Activated naive CD8-positive, alpha-beta T cell (primary cell): Measurements from ENCODE around the gene CAPN15.

Experiments
- H3K27ac Mint-ChIP-seq: one replicate; pipeline ENCODE4 v1.8.0; 2021; ENCODE audit warnings: mixed read lengths
- H3K27me3 Mint-ChIP-seq: one replicate; pipeline ENCODE4 v1.8.0; 2021; ENCODE audit warnings: mixed read lengths
- H3K36me3 Mint-ChIP-seq: one replicate; pipeline ENCODE4 v1.8.0; 2021; ENCODE audit warnings: mixed read lengths
- H3K4me1 Mint-ChIP-seq: one replicate; pipeline ENCODE4 v1.8.0; 2021; ENCODE audit warnings: low read depth, mixed read lengths
- H3K4me3 Mint-ChIP-seq: one replicate; pipeline ENCODE4 v1.8.0; 2021; ENCODE audit warnings: mild to moderate bottlenecking, mixed read lengths
- H3K9me3 Mint-ChIP-seq: one replicate; pipeline ENCODE4 v1.8.0; 2021; ENCODE audit warnings: low read depth, mixed read lengths

Gene CAPN15

DNA sequence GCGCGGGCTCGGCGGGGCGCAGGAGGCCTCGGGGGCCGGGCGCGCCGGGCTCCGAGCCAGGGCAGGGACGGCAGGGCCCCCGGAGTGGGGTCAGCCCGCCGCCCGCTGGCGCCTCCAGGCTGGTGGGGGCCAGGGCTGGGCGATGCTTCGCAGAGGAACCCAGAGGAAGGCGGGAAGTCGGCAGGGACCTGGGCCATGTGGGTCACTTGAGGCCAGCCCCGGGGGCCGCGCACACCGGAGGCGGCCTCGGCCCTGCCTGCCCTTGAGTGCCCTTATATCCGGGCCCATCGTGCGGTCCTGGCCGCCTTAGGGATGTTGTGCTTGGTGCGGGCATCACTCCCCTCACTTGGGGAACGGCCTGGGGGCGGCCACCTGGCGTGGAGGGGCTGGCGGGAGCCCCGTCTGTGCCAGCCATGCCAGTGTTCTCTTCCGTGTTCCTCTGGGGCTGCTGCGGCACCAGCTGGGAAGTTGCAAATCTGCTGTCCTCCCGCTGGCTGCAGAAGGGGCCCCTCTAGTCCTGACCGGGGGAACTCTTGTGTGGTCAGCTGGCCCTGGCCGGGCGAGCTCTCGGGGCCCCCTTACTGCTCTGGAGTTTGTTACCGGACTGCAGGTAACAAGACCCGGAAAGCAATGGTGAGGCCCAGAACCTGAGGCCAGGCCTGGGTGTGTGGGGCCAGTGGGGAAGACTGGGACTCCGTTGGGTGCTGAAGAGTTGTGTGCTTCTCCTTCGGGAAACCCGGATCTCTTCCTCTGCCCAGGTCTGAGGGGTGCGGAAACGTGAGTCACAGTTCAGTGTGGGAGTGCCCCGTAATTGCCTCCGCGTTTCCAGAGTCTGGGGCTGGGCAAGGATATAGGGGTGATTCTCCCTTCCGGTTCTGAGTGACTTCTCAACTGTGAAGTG, 849 bp downstream of the CAPN15 start:
- no peaks in the 10 kb centered on the region for H3K27me3 Mint-ChIP-seq
- peak overlapping the region; percentile 94 for H3K4me3 Mint-ChIP-seq
- H3K4me1 Mint-ChIP-seq: peaks cover 17% of the 10 kb centered on the region
- H3K27ac Mint-ChIP-seq: peak overlapping the region; percentile 92
- no peaks in the 10 kb centered on the region for H3K9me3 Mint-ChIP-seq
- H3K36me3 Mint-ChIP-seq: peaks cover 2% of the 10 kb centered on the region

DNA sequence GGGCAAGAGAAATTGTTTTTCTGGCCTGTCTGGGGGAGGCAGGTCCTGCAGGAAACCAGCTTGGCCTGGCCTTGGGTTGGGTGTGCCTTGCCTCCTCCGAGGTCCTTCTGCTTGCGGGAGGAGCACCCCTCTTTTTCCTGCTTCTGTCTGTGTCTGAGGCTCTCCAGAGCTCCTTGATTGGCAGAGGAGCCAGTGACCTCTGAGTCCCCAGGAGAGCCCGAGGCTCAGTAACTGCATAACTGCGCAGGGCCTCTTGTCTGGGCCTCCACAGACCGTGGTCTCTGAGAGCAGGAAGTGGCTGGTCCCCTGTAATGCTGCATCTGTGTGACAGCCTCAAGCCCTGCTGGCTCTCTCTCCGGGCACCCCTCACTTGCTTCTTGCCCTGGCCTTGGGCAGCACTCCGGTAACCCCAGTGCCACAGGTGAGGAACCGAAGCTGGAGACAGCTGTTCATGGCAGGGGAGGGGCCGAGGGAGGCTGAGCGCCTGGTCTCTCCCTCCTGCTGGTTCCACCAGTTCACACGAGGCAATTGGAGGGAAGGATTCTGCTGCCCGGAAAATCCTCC, 1.6 kb downstream of the CAPN15 start:
- H3K4me1 Mint-ChIP-seq: peaks cover 17% of the 10 kb centered on the region

DNA sequence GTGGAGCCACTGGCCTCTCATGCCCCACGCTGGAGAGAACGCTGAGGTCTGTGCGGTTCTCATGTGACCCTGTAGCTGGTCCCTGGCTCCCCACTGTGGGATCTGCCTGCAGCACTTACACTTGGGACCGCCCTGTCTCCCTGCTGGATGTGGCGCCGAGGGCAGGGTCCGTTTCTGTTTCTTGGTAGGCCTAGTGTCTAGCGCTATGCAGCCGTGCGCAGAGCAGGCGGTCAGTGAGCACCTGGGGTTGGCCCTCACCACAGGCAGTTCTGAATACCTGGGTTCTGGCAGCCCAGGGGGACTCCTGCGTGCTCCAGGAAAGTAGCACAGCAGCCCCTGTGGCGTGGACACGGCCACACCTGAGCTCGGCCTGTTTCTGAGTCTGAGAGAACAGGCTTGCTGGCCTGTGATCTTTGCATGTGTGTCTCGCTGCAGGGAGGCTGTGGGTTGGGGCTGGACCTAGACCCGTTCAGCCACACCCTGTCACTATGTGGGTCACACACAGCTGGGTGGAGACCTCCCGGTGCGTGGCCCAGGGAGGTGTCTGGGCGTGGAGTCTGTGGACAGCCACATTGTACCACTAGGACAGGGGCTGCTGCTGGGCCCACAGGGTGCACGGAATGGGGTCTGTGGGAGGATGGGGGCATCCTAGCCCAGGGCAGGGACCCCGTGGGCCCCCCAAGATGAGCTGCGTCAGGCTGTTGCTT, 2.8 kb downstream of the CAPN15 start:
- Mint-ChIP-seq H3K27ac (peak overlapping the region; percentile 16), H3K36me3 (peaks cover 2% of the 10 kb centered on the region), H3K4me3 (peak overlapping the region; percentile 94), H3K27me3 (no peaks in the 10 kb centered on the region), H3K4me1 (peaks cover 13% of the 10 kb centered on the region), H3K9me3 (no peaks in the 10 kb centered on the region)

More for the DNA sequence above, 1.6 kb downstream of the CAPN15 start:
- H3K4me3 Mint-ChIP-seq: peak overlapping the region; percentile 94
- no peaks in the 10 kb centered on the region for H3K27me3 Mint-ChIP-seq
- peak overlapping the region; percentile 92 for H3K27ac Mint-ChIP-seq
- no peaks in the 10 kb centered on the region for H3K9me3 Mint-ChIP-seq
- peaks cover 2% of the 10 kb centered on the region for H3K36me3 Mint-ChIP-seq

DNA sequence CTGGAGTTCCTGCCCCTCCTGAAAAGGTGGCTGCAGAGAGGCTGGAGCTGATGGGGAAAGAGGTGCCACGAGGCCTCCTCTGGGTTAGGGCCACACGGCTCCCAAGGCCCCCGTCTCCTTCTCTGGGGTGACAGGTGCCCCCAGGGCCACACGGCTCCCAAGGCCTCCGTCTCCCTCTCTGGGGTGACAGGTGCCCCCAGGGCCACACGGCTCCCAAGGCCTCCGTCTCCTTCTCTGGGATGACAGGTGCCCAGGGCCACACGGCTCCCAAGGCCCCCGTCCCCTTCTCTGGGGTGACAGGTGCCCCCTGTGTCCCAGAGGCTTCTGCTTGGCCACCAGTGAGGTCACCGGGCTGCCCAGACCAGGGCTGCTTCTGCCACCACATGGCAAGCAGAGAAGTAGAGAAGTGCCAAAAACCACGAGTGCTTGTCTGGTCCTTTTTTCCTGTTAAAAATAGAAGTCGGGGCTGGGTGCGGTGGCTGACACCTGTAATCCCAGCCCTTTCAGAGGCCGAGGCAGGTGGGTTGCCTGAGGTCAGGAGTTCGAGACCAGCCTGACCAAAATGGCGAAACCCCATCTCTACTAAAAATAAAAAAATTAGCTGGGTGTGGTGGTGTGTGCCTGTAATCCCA, 4.1 kb downstream of the CAPN15 start:
- H3K9me3 Mint-ChIP-seq: no peaks in the 10 kb centered on the region
- peaks cover 5% of the 10 kb centered on the region for H3K4me1 Mint-ChIP-seq
- no peak overlapping the region for H3K27ac Mint-ChIP-seq
- H3K27me3 Mint-ChIP-seq: no peaks in the 10 kb centered on the region
- no peak overlapping the region for H3K4me3 Mint-ChIP-seq
- H3K36me3 Mint-ChIP-seq: no peaks in the 10 kb centered on the region

DNA sequence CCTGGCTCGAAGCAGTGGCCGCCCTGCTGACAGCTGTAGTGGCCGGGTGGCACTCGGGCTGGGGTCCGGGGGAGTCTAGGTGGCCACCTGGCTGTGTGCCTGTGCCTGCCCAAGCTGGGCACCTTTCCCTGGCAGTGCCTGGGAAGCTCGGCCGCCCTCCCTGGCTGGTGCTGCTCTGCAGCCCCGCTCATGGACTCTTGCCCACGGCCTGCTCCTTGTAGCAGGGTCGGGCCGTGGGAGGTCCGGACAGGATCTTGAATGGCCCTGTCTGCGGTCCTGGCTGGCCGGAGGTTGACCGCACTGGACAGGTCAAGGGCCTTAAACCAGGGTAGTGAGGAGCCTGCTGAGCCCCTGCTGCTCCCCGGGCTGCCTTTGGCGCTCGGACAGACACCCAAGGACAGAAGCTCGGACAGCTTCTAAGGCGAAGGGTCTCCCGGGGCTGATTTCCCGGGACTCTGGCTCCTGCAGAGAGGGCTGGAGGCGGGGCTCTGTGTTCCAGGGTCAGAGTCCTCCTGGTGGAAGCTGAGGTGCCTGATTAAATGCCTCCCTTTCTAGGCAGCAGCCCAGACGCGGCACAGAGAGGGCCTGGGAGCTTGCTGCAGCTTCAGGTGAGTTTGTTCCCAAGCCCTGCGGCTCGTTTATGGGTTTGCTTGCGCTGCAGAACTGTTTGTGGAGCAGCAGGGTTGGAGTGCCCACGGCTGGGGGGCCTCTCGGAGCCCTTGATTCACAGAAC, 6.0 kb downstream of the CAPN15 start:
- H3K9me3 Mint-ChIP-seq: no peaks in the 10 kb centered on the region

DNA sequence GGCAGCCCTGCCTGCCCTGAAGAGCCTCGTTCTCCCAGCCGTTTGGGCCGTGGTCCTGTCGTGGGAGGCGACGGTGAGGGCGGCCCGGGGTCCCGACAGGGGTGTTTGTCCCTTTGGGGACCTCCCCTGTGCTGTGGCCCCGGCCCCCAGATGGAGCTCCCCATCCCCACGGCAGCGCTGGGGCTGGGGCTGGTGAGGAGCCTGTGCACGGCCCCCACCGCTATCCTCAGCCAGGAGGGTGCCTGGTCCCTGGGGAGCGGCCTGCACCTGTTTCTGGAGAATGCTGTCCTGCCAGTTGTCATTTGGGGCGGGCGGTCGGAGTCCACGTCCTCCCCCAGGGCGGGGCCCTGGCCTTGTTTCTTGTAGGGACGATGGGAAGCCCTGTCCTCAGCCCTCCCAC, 6.6 kb downstream of the CAPN15 start:
- H3K27me3 Mint-ChIP-seq: no peaks in the 10 kb centered on the region
- no peak overlapping the region for H3K4me3 Mint-ChIP-seq
- H3K36me3 Mint-ChIP-seq: no peaks in the 10 kb centered on the region
- no peaks in the 10 kb centered on the region for H3K9me3 Mint-ChIP-seq
- no peak overlapping the region for H3K27ac Mint-ChIP-seq
- peaks cover 5% of the 10 kb centered on the region for H3K4me1 Mint-ChIP-seq

More for the DNA sequence above, 6.0 kb downstream of the CAPN15 start:
- no peaks in the 10 kb centered on the region for H3K36me3 Mint-ChIP-seq
- no peaks in the 10 kb centered on the region for H3K27me3 Mint-ChIP-seq
- no peak overlapping the region for H3K4me3 Mint-ChIP-seq
- no peak overlapping the region for H3K27ac Mint-ChIP-seq
- peaks cover 5% of the 10 kb centered on the region for H3K4me1 Mint-ChIP-seq

DNA sequence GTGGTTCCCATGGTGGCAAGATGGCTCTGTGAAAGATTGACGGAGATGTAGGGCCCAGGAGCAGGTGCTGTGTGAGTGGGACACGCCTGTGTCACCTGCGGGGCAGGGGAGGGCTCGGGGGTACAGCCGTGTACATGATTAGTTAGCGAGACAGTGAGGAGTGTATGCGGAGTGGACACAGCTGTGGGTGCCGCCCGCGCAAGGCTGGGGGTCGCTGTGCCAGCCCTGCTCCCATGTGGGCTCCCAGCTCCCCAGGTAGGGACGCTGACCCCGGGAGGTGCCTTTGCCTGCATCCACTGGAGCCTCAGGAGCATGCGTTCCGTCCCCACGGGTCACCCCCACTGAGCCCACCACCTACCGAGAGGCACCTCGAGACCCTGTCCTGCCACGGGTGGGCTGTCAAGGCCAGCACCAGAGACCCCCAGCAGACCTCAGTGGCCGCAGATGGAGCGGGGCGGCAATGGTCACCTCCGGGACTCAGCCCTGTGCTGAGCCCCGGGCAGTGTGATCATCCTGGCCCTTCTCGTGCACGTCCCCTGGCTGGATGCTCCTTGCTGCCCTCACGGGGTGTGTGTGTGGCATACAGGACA, 7.4 kb downstream of the CAPN15 start:
- Mint-ChIP-seq H3K4me1 (peaks cover 3% of the 10 kb centered on the region), H3K27me3 (no peaks in the 10 kb centered on the region), H3K9me3 (no peaks in the 10 kb centered on the region)

DNA sequence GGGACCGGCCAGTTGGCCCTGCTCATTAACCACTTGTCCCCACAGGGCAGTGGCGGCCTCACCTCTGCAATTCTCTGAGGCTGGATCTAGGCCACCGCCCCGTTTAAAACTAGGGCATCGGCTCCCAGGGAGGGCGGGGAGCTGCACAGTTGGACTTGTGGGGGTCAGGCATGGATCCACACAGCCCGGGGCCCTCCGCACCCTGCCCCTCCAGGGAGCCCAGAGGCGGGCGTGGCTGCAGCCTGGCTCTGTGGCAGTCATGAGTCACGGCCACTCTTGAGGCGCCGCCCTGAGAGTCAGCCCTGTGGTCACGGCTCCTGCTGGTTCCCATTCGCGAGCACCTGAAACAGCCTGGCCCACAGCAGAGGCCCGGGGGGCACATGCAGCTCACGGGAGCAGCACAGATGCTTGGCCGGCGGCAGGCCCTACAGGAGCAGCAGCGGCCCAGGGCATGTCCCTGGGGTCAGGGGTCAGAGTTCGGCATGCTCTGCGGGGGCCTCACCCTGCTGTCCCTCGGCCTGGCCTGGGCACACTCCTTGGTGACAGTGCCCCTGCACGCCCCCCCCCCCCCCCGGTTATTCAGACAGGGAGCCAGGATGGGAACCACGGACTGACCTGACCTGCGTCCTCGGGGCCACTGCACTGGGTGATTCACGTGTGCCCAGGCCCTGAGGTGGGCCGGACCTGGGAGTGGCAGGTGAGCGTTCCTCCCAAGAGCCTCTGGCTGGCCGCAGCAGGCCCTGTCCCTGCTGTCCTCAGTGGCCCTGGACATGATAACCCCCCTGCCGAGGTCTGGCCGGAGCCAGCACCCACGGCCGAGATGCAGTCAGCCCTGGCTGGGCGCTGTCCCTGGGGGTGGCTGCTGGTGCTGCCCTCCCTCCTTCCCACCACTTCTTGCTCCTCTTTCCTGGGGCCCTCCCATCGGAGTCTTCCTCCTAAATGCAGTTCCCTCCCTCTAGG, 8.2 kb downstream of the CAPN15 start:
- H3K4me3 Mint-ChIP-seq: no peak overlapping the region
- H3K4me1 Mint-ChIP-seq: no peaks in the 10 kb centered on the region
- no peaks in the 10 kb centered on the region for H3K9me3 Mint-ChIP-seq
- no peaks in the 10 kb centered on the region for H3K36me3 Mint-ChIP-seq
- no peak overlapping the region for H3K27ac Mint-ChIP-seq
- H3K27me3 Mint-ChIP-seq: no peaks in the 10 kb centered on the region

More for the DNA sequence above, 7.4 kb downstream of the CAPN15 start:
- Mint-ChIP-seq H3K4me3 (no peak overlapping the region), H3K36me3 (no peaks in the 10 kb centered on the region), H3K27ac (no peak overlapping the region)

DNA sequence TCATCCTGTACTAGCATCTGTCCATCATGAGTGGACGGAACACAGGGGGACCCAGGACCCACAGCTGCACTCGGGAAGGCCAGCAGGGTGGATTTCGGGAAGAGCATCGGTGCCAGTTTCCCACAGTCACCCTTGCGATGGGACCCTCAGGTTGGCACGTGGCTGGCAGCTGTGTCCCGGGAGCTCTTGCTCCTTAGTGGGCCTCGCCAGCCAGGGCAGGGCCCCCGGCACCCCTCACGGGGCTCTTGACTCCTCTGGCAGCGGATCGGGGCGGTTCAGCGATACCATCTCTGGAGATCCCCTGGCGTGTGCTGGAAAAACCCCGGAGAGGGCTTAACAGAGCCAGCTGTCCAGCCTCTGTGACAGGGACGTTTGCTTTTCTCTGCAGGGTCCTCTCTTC, 9.2 kb downstream of the CAPN15 start:
- Mint-ChIP-seq H3K36me3 (no peaks in the 10 kb centered on the region), H3K27ac (no peak overlapping the region), H3K27me3 (no peaks in the 10 kb centered on the region), H3K4me3 (no peak overlapping the region), H3K9me3 (no peaks in the 10 kb centered on the region), H3K4me1 (no peaks in the 10 kb centered on the region)

DNA sequence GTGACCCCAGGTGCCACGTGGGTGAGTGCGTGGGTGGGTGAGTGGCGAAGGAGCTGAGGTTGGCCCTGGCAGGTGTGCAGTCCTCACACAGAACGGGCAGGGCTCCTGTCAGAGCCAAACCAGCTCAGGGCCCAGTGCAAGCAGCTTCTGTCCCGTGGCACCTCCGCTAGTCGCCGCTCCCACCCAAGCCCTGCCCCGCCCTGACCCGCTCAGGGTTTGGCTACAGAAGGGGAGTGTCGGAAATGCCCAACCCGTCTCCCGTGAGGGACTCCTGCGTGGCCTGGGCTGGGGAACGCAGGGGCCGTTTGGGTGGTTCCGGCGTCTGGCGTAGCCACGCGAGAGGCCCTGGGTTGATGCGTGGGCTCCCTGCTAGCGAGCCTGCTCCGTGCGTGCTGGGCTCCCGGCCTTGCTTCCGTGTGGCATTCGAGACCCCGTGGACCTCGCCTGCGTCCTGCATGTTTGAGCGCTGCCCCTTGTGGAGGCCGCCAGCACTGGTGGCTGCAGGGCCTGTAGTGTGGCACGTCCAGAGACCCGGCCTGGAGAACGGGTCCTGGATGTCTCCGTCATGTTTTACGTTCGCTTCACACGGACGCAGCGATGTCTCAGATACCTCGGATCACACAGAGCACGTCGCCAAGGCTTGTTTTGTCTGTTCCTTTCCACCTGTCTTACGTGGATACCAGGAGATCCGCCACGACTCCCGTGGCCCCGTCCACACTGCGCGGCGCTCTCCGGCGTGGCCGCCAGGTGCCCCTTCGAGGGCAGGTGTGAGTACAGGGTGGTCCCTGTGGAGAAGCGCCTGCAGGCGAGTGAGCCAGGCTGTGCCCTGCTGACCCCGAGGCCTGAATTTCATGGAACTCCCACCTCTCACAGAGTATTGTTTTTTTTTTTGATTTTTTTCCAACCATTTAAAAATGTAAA, 10.2 kb downstream of the CAPN15 start:
- Mint-ChIP-seq H3K9me3 (no peaks in the 10 kb centered on the region), H3K27me3 (no peaks in the 10 kb centered on the region), H3K36me3 (no peaks in the 10 kb centered on the region), H3K4me3 (no peak overlapping the region), H3K4me1 (no peaks in the 10 kb centered on the region), H3K27ac (no peak overlapping the region)

DNA sequence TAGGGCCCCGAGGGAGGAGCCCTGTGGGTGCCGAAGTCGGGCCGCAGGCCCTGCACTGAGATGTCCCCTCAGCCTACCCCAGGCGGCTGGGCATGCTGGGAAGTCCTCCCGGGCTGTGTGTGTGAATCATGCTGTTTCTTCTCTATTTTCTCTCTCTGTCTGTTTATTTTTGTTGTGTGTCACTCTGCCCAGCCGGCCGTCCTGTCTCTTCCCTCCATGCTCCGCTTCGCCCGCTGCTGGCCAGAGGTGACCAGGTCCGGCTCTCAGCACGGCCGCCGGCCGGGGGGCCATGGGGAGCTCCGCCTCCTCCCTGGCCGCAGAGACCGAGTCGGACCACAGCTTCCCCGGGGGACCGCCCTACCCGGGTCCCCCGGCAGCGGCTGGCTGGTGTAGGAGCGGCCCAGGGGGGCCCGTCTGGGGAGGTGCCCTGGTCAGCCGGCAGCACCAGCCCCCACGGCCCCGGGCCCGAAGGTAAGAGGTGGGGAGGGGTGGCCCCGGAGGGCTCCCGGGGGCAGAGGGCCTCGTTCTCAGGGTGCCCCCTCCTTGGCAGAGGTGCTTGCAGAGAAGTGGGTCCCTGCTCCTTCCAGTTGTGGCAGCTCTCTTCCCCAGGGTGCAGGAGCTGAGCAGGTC, 12.5 kb downstream of the CAPN15 start:
- no peaks in the 10 kb centered on the region for H3K27me3 Mint-ChIP-seq
- no peaks in the 10 kb centered on the region for H3K36me3 Mint-ChIP-seq
- H3K27ac Mint-ChIP-seq: no peak overlapping the region
- peaks cover 1% of the 10 kb centered on the region for H3K4me1 Mint-ChIP-seq
- no peaks in the 10 kb centered on the region for H3K9me3 Mint-ChIP-seq
- no peak overlapping the region for H3K4me3 Mint-ChIP-seq

DNA sequence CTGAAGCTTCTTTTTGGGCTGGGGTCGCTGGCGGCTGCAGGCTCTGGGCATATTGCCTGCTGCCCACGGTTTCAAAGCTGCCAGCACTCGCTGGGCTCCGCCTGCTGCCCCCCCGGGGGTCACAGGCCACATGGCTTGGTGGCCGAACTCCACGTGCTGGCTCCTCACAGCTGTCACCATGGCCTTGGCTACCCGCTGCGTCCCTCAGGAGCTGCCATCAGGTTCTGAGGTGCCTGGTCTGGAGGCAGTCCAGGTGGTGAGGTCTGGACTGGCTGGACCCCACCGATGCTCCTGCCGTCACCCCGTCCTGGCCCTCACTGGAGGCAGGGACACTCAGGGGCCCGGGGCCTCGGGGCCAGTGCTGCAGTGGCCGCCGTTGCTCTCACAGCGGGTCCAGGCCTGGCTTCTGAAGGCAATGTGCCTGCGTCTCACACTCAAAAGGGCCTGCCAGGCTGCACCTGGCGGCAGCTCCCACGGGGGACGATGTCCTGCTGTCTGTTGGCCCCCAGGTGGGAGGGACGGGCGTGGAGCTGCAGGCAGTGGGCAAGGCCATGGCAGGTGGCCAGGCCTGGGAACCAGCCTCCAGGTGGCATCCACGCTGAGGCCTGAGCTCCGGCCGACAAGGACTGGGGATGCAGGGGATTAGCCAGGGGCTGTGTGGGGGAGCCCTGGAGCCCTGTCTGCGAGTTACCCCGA, 13.3 kb downstream of the CAPN15 start:
- no peaks in the 10 kb centered on the region for H3K9me3 Mint-ChIP-seq
- no peaks in the 10 kb centered on the region for H3K36me3 Mint-ChIP-seq
- H3K4me1 Mint-ChIP-seq: peaks cover 1% of the 10 kb centered on the region
- no peak overlapping the region for H3K4me3 Mint-ChIP-seq
- H3K27me3 Mint-ChIP-seq: no peaks in the 10 kb centered on the region
- H3K27ac Mint-ChIP-seq: no peak overlapping the region
